ENCODE data around the gene BCR.

GRCh38 chr22:23179381-23180299 lies 669 bp upstream of the BCR start:
- no peak for TF ChIP-seq POLR2A (IDR thresholded peaks at IDR 0.05)
- no peak for TF ChIP-seq CTCF (IDR thresholded peaks at IDR 0.05)
- no peak for TF ChIP-seq POLR2AphosphoS5 (IDR thresholded peaks at IDR 0.05)
